Measurements from ENCODE around the gene PLCH2. TPM values are rescaled to one million over a fixed set of nuclear protein-coding genes. Genes with fewer than 3 reads are reported as not detected.

The PLCH2 gene
- polyA plus RNA-seq, 1 donor from 2014 or later: 5.7 TPM

DNA sequence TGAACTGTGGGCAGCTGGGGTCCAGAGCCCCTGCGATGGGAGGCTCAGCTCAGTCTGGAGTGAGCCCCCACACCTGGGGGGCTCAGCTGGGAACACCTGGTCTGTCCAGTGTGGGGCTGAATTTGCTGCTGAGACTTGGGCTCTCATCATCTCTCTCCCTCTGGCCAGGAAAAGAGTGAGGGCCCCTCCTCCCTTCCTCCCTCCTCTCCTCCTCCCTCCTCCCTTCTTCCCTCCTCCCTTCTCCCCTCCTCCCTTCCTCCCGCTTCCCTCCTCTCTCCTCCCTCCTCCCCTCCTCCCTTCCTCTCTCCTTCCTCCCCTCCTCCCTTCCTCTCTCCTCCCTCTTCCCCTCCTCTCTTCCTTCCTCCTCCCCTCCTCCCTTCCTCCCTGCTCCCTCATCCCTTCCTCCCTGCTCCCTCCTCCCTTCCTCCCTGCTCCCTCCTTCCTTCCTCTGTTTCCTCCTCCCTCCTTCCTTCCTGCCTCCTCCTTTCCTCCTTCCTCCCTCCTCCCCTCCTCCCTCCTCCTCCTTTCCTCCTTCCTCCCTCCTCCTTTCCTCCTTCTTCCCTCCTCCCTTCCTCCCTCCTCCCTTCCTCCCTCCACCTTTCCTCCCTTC, 40.2 kb upstream of the PLCH2 start:
- H3K9me2 ChIP-seq (ENCODE audit: insufficient read depth, low read length): no peaks in the 10 kb centered on the region

DNA sequence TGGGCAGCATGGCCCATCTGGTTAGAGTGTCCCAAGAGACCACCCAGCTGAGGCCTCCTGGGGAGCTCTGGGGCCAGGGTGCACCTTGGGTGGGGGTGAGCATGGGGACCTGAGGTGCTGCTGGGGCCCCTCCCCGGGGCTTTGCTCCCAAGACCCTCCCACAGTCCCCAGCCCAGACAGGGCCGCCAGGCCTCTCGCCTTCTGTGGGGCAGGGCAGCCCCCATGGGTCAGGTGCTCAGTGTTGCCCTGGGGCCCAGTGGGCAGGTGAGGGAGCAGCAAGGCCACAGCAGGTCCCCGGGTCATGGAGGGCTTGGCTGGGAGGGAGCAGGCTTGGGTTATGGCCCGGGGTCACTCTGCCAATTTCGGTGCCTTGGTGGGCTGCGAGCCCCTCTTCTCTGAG, 39.2 kb upstream of the PLCH2 start:
- Histone ChIP-seq H3K9me2 (ENCODE audit: insufficient read depth, low read length) (no peaks in the 10 kb centered on the region), H3K9me3 (ENCODE audit: low read length) (no peaks in the 10 kb centered on the region), H2AFZ (ENCODE audit: low read depth, low read length) (no peak overlapping the region), H3K36me3 (ENCODE audit: insufficient read depth, low read length) (no peaks in the 10 kb centered on the region), H3K4me2 (ENCODE audit: low read length) (no peak overlapping the region), H3K79me2 (replicated peaks; ENCODE audit: insufficient read depth, low read length) (no peaks in the 10 kb centered on the region), H3F3A (ENCODE audit: insufficient read depth, low read length, poor library complexity, severe bottlenecking) (no peaks in the 10 kb centered on the region), H3K27ac (ENCODE audit: low read length) (no peak overlapping the region), H3K9ac (ENCODE audit: low read length) (no peak overlapping the region), H4K20me1 (ENCODE audit: insufficient read depth) (no peaks in the 10 kb centered on the region), H3K27me3 (ENCODE audit: insufficient read depth, low read depth, low read length) (no peaks in the 10 kb centered on the region), H3K4me3 (ENCODE audit: low read length) (no peak overlapping the region)
- TF ChIP-seq TAF1 (IDR thresholded peaks at IDR 0.05; ENCODE audit: low read depth) (no peak), EP300 (conservative IDR thresholded peaks at IDR 0.05; ENCODE audit: poor library complexity, severe bottlenecking) (no peak), POLR2AphosphoS5 (IDR thresholded peaks at IDR 0.05) (no peak), MXI1 (conservative IDR thresholded peaks at IDR 0.05; ENCODE audit: poor library complexity, severe bottlenecking) (no peak), SMC3 (conservative IDR thresholded peaks at IDR 0.05; ENCODE audit: poor library complexity) (no peak), RAD21 (conservative IDR thresholded peaks at IDR 0.05) (no peak), REST (IDR thresholded peaks at IDR 0.05; ENCODE audit: borderline replicate concordance) (no peak), EZH2 (IDR thresholded peaks at IDR 0.05; ENCODE audit: borderline replicate concordance, insufficient read depth, low read length, poor library complexity, severe bottlenecking) (no peak)

More for the DNA sequence above, 40.2 kb upstream of the PLCH2 start:
- no peak overlapping the region for H3K4me3 ChIP-seq (ENCODE audit: low read length)
- no peaks in the 10 kb centered on the region for H3F3A ChIP-seq (ENCODE audit: insufficient read depth, low read length, poor library complexity, severe bottlenecking)
- H3K36me3 ChIP-seq (ENCODE audit: insufficient read depth, low read length): no peaks in the 10 kb centered on the region
- no peaks in the 10 kb centered on the region for H3K27me3 ChIP-seq (ENCODE audit: insufficient read depth, low read depth, low read length)
- no peaks in the 10 kb centered on the region for H4K20me1 ChIP-seq (ENCODE audit: insufficient read depth)
- TF ChIP-seq MXI1 (conservative IDR thresholded peaks at IDR 0.05; ENCODE audit: poor library complexity, severe bottlenecking) (no peak), EZH2 (IDR thresholded peaks at IDR 0.05; ENCODE audit: borderline replicate concordance, insufficient read depth, low read length, poor library complexity, severe bottlenecking) (no peak), SMC3 (conservative IDR thresholded peaks at IDR 0.05; ENCODE audit: poor library complexity) (no peak), RAD21 (conservative IDR thresholded peaks at IDR 0.05) (no peak), REST (IDR thresholded peaks at IDR 0.05; ENCODE audit: borderline replicate concordance) (no peak), POLR2AphosphoS5 (IDR thresholded peaks at IDR 0.05) (no peak), EP300 (conservative IDR thresholded peaks at IDR 0.05; ENCODE audit: poor library complexity, severe bottlenecking) (no peak), CTCF (IDR thresholded peaks at IDR 0.05; ENCODE audit: poor library complexity, severe bottlenecking) (no peak), TAF1 (IDR thresholded peaks at IDR 0.05; ENCODE audit: low read depth) (no peak)
- no peak overlapping the region for H2AFZ ChIP-seq (ENCODE audit: low read depth, low read length)
- H3K4me2 ChIP-seq (ENCODE audit: low read length): no peak overlapping the region
- H3K9me3 ChIP-seq (ENCODE audit: low read length): no peaks in the 10 kb centered on the region
- no peak overlapping the region for H3K9ac ChIP-seq (ENCODE audit: low read length)
- H3K79me2 ChIP-seq (replicated peaks; ENCODE audit: insufficient read depth, low read length): no peaks in the 10 kb centered on the region
- no peak overlapping the region for H3K27ac ChIP-seq (ENCODE audit: low read length)
